HL-60 (cell line): ENCODE measurements around the gene FTO.
"Not testable (repeated sequence)": the region's sequence is repeated elsewhere in the genome, so short reads cannot be mapped to it uniquely, and the experiment has no call there.

Experiments used
- GABPA ChIP-seq: IDR thresholded peaks from 2 replicates; pipeline ENCODE4 v1.6.1; 2012; ENCODE audit warnings: low read depth
- POLR2AphosphoS5 ChIP-seq: IDR thresholded peaks from 2 replicates; pipeline ENCODE4 v1.6.1; 2012; ENCODE audit warnings: low read depth
- SPI1 ChIP-seq: IDR thresholded peaks from 2 replicates; pipeline ENCODE4 v1.6.1; 2012; ENCODE audit warnings: low read depth, mild to moderate bottlenecking, borderline replicate concordance
- TF ChIP-seq, protein P1 (sequence below): IDR thresholded peaks from one replicate; pipeline ENCODE4 v1.5.1; 2011; ENCODE audit warnings: low read length, control low read depth, inconsistent platforms; ENCODE audit not compliant: insufficient read depth
- TF ChIP-seq, protein P2 (sequence below): IDR thresholded peaks from 2 replicates; pipeline ENCODE4 v1.6.1; 2012; ENCODE audit warnings: low read depth; ENCODE audit not compliant: insufficient replicate concordance

DNA sequence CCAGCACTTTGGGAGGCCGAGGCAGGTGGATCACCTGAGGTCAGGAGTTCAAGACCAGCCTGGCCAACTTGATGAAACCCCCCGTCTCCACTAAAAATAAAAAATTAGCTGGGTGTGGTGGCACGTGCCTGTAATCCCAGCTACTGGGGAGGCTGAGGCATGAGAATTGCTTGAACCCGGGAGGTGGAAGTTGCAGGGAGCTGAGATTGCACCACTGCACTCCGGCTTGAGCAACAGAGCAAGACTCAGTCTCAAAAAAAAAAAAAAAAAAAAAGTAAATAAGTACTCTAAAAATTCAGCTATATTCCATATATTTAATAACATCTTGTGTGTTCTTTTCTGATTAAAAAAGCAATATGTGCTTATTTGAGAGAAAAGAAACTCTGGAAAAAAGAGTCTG lies 142.6 kb downstream of the FTO start:
- TF ChIP-seq POLR2AphosphoS5, GABPA, SPI1: not testable (repeated sequence)
- TF ChIP-seq, protein P1, sequence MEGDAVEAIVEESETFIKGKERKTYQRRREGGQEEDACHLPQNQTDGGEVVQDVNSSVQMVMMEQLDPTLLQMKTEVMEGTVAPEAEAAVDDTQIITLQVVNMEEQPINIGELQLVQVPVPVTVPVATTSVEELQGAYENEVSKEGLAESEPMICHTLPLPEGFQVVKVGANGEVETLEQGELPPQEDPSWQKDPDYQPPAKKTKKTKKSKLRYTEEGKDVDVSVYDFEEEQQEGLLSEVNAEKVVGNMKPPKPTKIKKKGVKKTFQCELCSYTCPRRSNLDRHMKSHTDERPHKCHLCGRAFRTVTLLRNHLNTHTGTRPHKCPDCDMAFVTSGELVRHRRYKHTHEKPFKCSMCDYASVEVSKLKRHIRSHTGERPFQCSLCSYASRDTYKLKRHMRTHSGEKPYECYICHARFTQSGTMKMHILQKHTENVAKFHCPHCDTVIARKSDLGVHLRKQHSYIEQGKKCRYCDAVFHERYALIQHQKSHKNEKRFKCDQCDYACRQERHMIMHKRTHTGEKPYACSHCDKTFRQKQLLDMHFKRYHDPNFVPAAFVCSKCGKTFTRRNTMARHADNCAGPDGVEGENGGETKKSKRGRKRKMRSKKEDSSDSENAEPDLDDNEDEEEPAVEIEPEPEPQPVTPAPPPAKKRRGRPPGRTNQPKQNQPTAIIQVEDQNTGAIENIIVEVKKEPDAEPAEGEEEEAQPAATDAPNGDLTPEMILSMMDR = not testable (repeated sequence)
- TF ChIP-seq, protein P2, sequence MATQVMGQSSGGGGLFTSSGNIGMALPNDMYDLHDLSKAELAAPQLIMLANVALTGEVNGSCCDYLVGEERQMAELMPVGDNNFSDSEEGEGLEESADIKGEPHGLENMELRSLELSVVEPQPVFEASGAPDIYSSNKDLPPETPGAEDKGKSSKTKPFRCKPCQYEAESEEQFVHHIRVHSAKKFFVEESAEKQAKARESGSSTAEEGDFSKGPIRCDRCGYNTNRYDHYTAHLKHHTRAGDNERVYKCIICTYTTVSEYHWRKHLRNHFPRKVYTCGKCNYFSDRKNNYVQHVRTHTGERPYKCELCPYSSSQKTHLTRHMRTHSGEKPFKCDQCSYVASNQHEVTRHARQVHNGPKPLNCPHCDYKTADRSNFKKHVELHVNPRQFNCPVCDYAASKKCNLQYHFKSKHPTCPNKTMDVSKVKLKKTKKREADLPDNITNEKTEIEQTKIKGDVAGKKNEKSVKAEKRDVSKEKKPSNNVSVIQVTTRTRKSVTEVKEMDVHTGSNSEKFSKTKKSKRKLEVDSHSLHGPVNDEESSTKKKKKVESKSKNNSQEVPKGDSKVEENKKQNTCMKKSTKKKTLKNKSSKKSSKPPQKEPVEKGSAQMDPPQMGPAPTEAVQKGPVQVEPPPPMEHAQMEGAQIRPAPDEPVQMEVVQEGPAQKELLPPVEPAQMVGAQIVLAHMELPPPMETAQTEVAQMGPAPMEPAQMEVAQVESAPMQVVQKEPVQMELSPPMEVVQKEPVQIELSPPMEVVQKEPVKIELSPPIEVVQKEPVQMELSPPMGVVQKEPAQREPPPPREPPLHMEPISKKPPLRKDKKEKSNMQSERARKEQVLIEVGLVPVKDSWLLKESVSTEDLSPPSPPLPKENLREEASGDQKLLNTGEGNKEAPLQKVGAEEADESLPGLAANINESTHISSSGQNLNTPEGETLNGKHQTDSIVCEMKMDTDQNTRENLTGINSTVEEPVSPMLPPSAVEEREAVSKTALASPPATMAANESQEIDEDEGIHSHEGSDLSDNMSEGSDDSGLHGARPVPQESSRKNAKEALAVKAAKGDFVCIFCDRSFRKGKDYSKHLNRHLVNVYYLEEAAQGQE = not testable (repeated sequence)
